Stimulated activated CD4-positive, alpha-beta T cell treated with anti-CD3 and anti-CD28 coated beads, Interleukin-1b, Interleukin-23, amount 100 ng/mL, for 24 hours (primary cell): ENCODE results near the gene PCCA.

ENCODE experiments used
- DNase-seq, 4 experiments: peaks; one replicate each; pipeline ENCODE4 v3.0.0-alpha.2; 2020; ENCODE audit warnings: low read depth in 4 of 4, low spot score in 1 of 4

The PCCA gene

DNA sequence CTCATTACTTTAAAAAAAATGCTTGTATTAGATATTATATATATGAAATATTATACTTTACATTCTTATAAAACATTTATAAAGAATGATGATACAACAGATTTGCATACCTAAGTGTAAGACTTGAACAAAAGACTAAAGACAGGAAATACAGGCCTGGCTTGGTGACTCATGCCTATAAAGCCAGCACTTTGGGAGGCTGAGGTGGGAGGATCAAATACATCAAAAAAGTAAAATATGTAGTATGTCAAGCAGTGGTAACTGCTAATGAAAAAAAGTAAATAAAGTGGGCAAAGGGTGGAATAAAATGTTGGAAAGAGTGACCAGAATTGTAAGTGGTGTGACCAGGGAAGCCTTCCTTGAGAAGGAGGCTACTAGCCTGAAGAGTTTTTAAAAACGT is 366.0 kb downstream of the PCCA start:
- no peak for DNase-seq

DNA sequence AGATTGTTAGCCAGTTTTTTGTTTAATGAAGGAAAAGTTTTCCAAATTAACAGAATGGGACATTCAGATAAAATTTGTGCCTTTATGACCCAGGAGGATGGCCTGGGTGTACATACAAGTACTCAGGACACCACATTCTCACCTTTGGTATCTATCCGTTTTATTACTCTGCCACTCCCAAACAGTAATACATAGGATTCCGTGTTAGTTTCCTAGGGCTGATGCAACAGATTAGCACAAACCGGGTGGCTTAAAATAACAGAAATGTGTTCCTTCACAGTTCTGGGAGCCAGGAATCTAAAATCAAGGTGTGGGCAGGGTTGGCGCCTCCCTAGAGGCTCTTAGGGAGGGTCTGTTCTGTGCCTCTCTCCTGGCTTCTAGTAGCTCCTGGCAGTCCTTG is 369.8 kb downstream of the PCCA start:
- no peak for DNase-seq

DNA sequence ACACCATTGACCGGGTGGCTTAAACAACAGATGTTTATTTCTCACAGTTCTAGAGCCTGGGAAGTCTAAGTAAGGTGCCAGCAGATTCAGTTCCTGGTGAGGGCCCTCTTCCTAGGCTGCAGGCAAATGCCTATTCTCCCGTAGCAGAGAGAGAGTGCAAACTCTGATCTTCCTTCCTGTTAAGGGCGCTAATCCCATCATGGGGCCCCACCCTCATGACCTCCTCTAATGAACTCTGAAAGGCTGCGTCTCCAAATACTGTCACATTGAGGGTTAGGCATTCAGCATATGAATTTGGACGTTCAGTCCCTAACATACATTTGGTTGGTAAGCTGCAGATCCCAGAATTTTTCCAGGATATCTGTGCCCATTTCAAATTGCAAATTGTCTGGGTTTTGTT is 370.9 kb downstream of the PCCA start:
- DNase-seq, result no peak

DNA sequence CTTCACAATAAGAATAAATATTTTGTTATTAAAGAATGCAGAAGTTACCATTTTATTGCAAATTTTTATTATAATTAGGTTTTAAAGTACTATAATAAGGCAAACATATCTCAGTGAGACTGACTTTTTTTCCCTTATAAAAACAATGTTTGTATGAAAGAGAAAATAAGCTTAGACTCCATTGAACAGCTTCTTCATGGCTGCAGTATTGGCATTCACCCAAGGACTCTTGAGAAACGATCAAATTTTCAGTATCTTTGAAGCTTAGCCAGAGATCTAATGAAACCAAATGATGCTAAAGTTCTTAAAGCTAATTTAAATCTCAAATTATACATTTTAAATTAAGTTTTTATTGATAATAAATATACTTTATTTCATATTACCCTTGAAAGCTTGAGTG is 371.4 kb downstream of the PCCA start:
- no peak for DNase-seq

DNA sequence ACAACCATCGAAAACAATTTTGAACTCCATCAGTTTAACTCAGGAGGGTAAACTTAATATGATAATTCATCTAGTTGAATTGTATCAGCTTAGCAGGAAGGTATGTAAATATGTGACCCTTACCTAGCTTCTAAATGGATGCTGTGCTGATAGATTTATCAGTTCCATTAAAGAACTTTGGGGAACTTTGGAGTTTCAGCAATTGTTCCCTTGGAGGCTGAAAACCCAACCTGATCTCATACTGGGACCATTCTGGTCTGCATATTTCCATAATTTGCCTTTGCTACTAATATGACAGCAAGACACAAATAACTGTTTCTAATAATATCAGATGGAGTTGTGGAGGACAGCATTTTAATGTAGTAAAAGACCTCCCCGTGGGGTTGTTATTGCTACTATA is 371.9 kb downstream of the PCCA start:
- DNase-seq, result no peak

DNA sequence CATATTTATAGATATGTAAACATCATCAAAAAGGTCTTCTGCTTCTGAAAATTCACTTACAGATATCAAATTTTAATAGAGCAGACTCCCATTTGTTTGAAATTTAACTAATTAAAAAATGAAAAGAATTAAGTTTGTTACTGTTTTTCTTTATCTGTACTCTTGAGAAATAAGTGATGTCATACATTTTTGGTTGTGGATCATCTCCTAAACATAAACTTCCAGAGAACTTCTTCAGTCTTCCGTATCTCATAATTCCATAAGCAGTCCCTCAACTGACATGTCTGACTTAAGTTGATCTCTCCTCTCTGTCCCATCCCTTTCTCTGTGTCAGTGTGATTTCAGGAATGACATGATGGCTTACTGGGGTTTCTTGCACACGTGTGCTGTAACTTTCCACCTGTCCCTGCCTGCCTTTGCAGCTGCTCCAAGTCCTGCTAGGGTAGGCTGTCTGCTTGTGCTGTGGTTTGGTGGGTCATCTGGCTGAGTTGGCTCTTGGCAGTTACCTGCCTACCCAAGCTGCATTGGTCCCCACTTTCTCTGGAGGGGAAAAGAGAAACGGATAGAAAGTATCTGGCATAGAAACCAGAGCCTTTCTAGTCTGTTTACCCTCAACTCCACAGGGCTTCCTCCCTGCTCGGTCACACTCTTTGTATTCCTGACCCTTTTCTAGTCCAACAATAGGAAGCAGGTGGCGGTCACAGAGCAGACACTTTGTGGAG is 372.6 kb downstream of the PCCA start:
- DNase-seq, result no peak

DNA sequence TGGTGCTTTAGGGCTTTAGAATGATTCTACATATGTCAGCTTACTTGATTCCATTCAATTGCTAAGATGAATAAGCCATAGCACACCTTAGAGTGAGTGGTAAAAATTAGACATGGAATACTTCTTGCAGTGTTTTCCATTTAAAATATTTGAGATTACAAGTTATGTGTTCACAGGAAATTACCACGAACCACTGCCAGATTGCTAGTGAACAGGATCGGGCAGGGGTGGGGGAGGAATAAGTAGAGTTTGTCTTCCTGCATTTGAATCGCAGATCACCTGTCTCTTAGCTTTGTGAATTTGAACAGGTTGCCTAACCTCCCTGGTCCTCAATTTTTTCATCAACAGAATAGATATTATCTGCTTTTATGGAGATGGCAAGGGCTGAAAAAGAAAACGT is 375.1 kb downstream of the PCCA start:
- DNase-seq, result no peak

DNA sequence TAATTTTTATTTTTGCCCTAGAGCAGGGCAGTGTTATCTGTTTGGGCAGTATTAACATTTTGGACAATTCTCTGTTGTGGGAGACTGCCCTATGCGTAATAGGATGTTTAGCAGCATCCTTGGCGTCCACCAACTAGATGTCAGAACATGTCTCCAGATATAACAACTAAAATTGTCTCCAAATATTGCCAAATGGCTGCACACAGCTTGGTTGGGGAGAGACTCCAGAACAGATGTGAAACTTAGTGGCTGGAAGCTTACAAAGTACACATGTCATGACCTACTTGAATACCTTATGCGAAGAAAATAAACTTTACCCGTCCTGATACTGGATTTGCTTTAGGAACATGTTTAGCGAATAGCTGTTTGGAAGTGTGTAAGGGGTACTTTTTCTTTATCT is 376.7 kb downstream of the PCCA start:
- DNase-seq, result no peak

DNA sequence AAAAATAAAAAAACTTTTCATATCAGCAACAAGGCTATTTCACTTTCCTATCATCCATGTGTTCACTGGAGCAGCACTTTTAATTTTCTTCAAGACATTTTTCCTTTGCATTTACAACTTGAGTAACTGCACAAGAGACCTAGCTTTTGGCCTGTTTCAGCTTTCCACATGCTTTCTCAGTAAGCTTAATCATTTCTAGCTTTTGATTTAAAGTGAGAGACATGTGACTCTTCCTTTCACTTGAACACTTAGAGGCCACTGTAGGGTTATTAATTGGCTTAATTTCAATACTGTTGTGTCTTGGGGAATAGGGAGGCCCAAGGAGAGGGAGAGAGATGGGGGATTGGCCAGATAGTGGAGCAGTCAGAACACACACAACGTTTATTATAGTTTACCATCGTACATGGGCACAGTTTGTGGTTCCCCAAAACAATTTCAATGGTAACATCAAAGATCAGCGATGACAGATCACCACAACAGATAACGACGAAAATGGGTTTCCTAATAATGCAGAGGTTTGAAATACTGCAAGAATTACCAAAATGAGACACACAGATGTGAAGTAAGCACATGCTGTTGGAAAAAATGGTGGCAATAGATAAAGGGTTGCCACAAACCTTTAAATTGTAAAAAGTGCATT is 382.1 kb downstream of the PCCA start:
- no peak for DNase-seq

DNA sequence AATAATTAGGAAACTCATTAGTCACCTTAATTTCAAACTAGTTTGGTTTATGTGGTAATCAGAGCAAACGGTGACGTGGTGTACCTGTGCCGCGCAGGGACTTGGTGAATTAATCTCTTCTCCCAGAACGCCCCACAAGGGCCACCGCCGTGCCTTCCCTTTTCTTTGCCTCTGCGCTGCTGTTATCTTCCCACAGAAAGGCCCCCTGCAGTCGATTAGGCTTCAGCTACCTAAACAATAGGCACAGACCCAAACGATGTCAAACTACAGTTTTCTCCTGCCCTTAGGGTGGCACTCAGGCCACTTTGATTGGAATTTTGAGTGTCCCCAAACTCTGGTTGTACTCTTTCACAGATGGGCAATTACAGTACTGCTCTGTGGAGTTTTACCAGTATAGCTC is 384.2 kb downstream of the PCCA start:
- DNase-seq, result no peak

DNA sequence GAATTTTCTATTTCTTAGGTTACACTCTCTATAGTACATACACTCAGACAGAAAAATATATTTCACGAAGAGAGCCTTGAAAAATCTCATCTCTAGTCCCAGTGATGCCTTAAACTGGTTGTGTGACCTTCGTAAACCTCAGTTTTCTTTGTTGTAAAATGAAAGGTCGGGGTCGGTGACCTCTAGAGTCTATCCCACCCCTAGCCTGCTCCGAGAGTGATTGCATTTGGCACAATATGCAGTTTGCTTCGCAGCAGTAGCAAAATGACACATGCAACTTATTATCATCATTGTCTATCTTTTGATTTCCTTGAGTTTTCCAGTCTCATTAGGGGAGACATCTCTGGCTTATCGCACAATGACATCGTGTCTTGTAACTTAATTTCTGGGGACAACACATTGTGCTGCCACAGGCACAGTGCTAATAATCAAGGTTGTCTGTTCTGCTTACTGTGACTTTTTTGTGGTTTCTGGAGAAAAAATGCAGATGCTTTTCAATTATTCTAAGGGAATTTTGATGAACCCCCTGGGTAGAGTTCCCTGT is 384.7 kb downstream of the PCCA start:
- DNase-seq, result no peak

DNA sequence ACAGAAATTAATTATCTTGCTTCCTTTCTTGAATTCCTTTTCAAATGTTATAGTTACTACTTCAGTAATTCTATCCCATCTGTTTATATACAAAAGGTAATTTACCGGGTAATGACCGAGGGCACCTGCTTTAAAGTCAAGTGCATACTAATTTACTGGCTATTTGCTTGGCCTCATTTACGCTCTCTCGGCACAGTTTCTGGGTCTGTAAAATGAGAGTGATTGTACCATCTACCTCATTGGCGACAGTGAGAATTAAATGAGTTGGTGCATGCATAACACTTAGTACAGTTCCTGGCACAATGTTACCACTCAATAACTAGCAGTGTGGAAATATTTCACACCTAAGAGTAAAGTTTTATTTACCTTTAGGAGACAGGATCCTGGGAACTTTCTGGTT is 388.1 kb downstream of the PCCA start:
- no peak for DNase-seq

DNA sequence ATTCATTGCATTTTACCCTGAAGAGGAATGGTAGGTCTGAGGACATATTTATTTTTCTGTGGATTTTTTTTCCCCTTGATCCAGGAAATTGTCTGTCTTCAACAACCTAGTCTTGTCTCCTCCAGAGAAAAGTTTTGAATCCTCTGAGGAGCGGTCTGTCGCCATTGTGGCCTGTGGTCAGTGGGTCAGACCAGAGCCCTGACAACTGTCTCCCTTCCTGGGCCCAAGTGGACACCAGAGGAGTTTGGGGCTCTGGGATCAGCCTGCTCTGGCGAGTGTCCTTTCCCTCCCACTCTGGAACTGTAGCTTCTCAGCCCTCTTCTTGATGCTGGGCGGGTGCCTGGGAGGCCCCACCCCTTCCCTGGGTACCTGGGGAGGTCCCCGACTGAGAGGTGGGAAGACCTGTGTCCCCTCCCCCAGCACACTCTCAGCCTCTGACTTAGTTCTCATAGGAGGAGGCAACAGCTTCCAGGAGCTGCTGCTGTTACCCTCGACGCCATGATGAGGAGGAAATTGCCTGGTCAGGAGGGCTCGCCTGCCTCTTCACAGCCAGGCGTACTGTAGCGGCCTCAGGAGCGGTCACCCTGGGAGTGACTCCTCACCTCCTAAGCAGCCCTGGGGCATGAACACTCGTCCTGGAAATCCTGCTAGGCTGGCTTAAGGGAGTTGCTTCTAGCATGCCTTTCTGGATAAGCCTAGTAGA is 389.4 kb downstream of the PCCA start:
- no peak for DNase-seq

DNA sequence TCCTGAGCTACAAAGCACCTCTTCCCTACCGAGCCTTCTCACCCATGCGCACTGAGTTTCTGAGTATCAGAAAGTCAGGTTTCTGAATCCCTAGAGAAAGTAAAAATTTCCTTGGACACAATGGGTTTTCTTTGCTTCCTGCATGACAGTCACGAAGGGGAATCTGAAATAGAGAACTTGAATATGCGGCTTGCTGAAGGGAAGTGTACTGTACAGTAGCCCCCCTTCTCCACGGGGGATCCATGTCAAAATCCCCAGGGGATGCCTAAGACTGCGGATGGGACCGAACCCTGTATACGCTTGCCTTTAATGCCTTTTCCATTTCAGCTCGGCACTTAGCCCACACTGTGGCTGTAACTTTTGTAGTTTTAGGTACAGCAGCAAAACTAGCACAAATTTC is 391.8 kb downstream of the PCCA start:
- no peak for DNase-seq

DNA sequence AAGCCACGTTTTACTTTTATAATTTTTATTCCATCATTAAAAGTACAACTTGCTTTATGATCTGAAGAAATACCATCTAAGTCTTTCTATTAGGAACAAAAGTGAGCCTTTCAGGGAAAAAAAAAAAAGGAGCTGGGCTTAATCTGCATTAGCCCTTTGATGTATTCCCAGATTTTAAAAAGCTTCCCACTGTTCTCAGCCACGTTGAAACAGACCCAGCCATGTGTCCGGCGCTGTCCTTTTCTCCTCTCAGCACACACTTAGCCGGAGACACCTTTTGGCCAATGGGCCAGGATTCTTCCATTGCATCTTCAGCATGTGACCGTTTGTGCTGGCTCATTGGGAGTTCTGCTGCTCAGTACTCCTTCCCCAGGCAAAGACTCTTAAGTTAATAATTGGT is 394.2 kb downstream of the PCCA start:
- no peak for DNase-seq

DNA sequence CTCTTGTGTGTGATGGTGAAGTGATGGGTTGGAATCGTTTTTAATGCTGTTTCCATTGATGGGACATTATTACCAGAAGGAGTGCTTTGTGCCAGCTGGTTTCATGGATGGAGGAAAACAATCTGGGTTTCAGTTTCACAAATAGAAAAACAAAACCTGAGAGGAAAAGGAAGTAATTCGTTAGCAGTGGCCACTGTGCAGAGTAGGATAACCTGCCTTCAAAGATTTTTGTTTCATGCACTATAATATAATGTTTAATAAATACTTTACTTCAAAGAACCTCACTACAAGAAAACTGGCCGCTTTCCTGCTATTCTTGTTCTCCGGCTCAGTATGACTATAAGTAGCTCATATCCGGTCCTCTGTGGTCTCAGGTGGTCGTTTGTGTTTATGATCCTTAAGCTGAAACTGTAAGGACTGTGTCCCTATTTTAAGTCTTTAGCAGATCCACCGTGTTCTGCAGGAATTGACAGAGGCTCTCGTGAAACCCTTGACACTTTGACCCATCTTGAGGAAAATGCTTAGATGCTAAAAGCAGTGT is 395.0 kb downstream of the PCCA start:
- DNase-seq, result no peak

DNA sequence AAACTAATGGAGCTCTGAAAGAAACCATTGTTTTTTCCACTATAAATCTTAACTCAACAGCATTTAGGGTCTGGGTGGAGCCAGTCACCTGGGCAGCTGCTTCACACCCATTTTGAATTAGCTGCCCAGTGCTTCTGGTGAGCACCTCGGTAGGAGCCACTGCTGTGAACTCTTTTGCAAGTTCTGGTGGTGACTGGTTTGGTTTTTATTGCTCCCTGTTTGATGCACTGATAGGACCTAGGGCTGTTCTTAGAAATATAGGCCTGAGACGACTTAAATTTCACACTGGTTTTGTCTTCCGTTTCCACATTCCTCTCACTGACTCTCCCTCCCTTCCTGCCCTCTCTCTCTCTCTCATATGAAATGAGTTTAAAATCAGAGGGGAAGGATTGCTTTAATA is 395.8 kb downstream of the PCCA start:
- no peak for DNase-seq

DNA sequence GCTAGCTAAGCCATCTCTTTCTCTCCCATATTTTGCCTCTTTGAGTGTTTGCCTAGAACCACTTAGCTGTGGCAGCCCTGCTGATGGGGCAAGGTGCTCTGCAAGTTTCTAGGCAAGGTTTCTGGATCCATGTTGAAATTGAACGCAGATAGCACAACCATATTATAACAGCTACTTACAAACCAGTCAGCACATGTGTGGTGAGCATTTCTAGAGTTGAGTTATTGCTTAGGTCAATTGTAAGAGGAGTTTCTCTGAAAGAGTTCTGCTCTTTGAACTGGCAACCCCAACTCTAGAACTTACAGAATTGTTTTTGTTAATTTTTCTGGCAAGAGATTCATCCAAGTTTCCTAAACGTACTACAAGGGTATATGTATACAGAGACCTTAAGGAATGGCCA is 396.4 kb downstream of the PCCA start:
- DNase-seq, result no peak

DNA sequence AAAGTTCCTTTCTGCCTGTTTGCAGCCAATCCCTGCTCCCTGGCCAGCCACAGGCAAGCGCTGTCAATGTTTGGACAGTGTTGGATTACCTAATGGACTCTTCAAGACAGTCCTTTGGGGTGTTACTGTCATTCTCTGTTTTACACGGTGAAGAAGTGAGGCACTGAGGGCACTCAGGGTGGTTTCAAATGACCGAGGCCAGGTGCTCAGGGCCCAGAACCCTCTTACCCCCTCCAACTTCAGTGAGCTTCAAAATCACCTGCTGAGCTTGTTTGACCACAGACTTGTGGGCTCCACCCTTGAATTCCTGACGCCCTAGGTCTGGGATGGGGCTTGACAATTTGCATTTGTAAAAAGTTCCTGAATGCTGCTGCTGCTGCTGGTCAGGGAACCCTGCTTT is 401.8 kb downstream of the PCCA start:
- DNase-seq, result no peak

DNA sequence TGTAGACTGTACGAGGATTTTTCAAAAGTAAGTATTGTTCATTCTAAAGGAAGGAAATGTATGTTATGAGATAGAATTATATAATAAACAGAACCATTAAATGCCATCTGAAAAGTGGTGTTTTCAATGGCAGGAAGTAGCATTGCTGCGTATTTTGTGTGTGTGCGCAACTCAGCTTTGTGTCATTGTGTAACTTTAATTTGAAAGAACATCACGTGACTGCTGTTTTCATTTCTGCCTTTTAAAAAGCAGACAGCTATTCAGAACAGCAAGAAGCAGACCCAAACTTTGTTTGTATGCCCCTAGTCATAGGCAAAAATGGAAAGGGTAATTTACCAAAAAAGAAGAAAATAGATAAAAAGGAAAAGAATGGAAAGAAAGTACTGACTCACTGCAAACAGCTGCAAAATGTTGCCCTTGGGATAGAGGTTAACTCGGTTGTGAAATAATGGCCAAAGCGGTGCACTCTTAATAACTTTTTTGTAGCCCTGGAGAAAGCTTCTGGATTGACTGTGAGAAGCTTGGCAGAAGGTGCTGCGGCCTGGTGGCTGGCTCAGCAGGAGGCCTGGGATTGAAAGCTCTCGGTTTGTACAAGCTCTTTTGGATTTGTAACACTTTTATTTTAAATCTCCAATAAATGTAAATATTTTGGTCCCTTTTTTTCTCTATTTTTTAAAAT is 402.4 kb downstream of the PCCA start:
- DNase-seq, result no peak

DNA sequence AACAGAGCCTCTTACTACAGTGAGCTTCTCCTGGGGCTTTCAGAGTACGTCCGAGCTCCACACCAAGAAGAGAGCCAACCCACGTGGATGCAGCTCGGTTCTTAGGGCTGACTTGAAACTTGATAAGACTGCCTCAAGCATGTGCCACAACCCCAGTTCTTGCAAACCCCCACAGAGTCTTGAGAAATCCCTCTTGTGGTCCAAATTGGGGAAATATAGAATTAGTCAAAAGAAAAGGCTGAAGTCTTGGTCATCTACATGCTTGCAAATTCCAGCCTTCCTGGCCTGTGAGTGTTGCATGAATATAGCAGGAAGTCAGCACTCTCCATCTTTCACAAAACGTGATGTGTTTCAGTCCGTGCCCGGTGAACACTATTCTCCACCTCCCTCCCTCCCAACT is 404.5 kb downstream of the PCCA start:
- DNase-seq, result no peak

DNA sequence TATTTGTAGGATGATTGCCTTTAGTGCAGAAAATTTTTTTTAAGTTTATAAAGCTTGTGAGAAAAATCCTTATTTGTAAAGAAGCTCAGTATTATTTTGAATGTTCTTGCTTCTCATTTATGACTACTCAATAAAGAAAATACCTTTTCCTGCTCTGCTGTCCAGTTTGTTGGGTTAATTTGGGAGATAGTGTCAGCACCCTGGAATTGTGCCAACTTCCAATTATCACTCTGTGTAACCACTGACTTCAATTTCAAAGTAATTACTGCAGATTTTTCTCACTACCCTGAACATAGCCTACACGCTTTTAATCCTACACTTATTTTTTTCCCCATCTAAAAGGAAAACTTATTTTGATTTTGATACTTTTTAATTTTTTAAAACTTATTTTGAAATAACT is 406.6 kb downstream of the PCCA start:
- DNase-seq, result no peak
